HAP-1 (cell line): ENCODE data around the gene ASH1L.
A peak's percentile ranks its signal among the peaks of the same experiment; 100 is the strongest.
"Not testable (repeated sequence)": the region's sequence is repeated elsewhere in the genome, so short reads cannot be mapped to it uniquely, and the experiment has no call there.

ENCODE experiments used
- DNase-seq, 2 experiments: peaks; one replicate each; pipeline ENCODE4 v3.0.0-alpha.2; 2016 to 2020; ENCODE audit warnings: low spot score in 2 of 2
- H3K27me3 ChIP-seq: fragments of 250-450 bp; sonication (Bioruptor Pico); 2 replicates; pipeline ENCODE4 v1.5.1; 2020; ENCODE audit warnings: low read depth, mild to moderate bottlenecking, moderate library complexity
- H3K36me3 ChIP-seq: fragments of 250-450 bp; sonication (Bioruptor Pico); replicated peaks from 2 replicates; pipeline ENCODE4 v1.5.1; 2020; ENCODE audit warnings: mild to moderate bottlenecking
- H3K4me1 ChIP-seq: fragments of 250-450 bp; sonication (Bioruptor Pico); 2 replicates; pipeline ENCODE4 v1.5.1; 2020; ENCODE audit warnings: mild to moderate bottlenecking
- H3K4me3 ChIP-seq: fragments of 250-450 bp; sonication (Bioruptor Pico); 2 replicates; pipeline ENCODE4 v1.5.1; 2020; ENCODE audit warnings: mild to moderate bottlenecking, moderate library complexity
- H3K9me3 ChIP-seq: fragments of 250-450 bp; sonication (Bioruptor Pico); 2 replicates; pipeline ENCODE4 v1.5.1; 2020; ENCODE audit warnings: mild to moderate bottlenecking, moderate library complexity
- in situ Hi-C: fragments of 300-500 bp; cut with MboI; formaldehyde crosslinking; loops from 3 replicates; pipeline ENCODE4 v1.14.3; 2020; ENCODE audit warnings: low sequenced_read_pairs, inconsistent platforms, mixed read lengths

Gene ASH1L

DNA sequence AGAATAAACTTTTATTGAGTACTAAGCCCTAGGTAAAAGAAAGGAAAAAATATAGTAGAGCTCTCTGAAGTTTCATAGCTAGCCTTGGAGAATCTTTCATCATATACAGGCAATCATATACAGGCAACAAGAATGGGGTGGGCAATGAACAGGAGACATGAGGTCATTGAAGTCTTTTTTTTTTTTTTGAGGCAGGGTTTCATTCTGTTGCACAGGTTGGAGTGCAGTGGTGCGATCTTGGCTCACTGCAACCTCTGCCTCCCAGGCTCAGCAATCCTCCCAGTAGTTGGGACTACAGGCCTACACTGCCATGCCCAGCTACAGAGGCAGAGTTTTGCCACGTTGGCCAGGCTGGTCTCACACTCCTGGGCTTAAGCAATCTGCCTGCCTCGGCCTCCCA is 219.8 kb downstream of the ASH1L start:
- Histone ChIP-seq H3K27me3 (no peaks in the 10 kb centered on the region), H3K9me3 (no peaks in the 10 kb centered on the region), H3K4me3 (no peak overlapping the region), H3K4me1 (no peaks in the 10 kb centered on the region), H3K36me3 (peaks cover 66% of the 10 kb centered on the region)
- no peak for DNase-seq
- in situ Hi-C loops: no loop called here

DNA sequence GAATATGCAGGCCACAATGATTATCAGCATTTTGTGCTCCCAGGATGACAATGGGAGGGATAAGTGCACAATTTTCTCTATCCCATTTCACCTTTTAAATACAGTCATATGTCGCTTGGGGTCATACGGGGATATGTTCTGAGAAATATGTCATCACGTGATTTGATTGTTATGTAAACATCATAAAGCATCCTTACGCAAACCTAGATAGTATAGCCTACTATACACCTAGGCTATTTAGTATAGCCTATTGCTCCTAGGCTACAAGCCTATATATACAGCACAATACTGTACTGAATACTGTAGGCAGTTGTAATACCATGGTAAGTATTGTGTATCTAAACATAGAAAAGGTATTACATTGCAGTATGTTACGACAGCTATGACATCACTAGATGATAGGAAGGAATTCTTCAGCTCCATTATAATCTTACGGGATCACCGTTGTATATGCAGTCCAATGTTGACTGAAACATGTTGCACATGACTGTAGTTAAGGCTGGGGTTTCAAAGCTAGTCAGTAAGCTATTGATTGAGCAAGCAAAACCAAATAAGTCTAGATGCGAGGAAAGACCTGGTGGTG is 223.0 kb downstream of the ASH1L start:
- Histone ChIP-seq H3K4me3 (no peak overlapping the region), H3K4me1 (no peaks in the 10 kb centered on the region), H3K9me3 (no peaks in the 10 kb centered on the region), H3K27me3 (no peaks in the 10 kb centered on the region), H3K36me3 (peaks cover 65% of the 10 kb centered on the region)
- no peak for DNase-seq
- in situ Hi-C loops: no loop called here

DNA sequence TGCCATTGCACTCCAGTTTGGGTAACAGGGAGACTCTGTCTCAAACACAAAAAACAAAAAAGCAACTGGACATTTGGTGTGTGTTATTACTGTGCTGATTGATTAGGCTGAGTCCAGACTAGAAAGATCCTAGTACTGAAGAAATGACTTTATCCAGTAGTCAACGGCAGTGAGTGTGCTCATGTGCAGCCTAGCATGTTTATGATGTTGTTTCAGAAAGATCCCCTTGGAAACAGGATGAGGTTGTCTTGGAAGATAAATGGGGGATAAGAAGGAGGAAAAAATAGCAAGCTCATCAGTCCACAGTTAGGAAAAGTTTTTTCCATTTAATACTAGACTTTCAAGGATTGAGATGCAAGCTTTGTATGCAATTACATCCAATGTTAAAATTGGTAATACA is 227.6 kb downstream of the ASH1L start:
- Histone ChIP-seq H3K4me1 (no peaks in the 10 kb centered on the region), H3K9me3 (no peaks in the 10 kb centered on the region), H3K27me3 (no peaks in the 10 kb centered on the region), H3K4me3 (no peak overlapping the region), H3K36me3 (peaks cover 64% of the 10 kb centered on the region)
- in situ Hi-C loops: no loop called here
- DNase-seq: no peak

DNA sequence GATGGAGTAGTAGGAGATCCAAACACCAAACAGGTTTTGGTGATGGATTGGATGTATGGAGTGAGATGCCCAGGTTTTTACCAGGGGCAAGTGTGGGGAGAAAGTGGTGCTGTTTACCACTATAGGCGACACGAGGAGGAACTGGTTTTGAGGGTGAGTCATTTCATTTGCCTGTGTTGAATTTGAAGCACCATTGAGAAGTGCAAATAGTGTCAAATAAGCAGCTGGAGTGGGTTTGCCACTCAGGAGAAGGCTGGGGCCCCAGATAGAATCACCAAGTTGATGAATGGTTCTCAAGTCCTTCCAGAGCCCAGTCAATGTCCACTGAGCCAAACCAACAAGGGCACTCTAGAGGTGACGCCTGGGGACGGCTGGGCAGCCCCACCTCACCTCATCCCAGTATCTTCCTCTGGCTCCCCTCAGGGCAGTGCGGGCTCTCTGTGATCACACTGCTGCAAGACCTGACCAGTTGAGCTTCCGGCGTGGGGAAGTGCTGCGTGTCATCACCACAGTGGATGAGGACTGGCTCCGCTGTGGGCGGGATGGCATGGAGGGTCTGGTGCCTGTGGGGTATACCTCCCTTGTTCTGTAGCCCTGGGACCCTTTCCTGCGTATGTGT is 232.5 kb downstream of the ASH1L start:
- Histone ChIP-seq H3K36me3 (peaks cover 60% of the 10 kb centered on the region), H3K4me3 (no peak overlapping the region), H3K9me3 (no peaks in the 10 kb centered on the region), H3K4me1 (no peaks in the 10 kb centered on the region; the same call in 1 of the 2 replicates), H3K27me3 (no peaks in the 10 kb centered on the region)
- no peak for DNase-seq
- in situ Hi-C loops: no loop called here

DNA sequence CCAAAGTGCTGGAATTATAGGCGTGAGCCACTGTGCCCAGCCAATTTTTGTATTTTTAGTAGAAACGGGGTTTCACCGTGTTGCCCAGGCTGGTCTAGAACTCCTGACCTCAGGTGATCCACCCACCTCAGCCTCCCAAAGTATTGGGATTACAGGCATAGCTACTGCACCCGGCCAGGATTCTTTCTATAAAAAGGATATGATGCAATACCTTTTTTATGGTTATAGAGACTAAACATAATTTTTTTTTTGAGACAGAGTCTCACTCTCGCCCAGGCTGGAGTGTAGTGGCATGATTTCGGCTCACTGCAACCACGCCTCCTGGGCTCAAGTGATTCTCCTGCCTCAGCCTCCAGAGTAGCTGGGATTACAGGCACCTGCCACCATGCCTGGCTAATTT is 233.7 kb downstream of the ASH1L start:
- H3K4me3 ChIP-seq, H3K9me3 ChIP-seq, in situ Hi-C loops, H3K27me3 ChIP-seq, DNase-seq, H3K4me1 ChIP-seq: not testable (repeated sequence)
- H3K36me3 ChIP-seq: peaks cover 60% of the 10 kb centered on the region

DNA sequence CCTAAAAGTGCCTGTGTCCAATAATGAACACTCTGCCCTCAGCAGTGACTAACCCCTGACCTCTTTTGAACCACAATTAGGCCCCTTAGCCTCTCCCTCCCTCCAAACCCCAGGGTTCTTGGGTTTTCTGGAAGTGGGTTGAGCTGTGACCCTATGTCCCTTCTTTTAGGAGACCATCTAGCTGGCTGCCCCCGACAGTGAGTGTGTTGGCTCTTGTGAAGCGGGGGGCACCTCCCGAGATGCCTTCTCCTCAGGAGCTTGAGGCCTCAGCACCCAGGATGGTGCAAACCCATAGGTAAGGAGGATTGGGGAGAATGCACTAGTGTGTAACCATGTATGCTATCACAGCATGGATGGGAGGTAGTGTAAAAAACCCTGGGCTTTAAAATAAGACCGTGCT is 234.6 kb downstream of the ASH1L start:
- H3K36me3 ChIP-seq: peaks cover 51% of the 10 kb centered on the region
- no peaks in the 10 kb centered on the region for H3K9me3 ChIP-seq
- H3K4me3 ChIP-seq: no peak overlapping the region
- in situ Hi-C loops: no loop called here
- H3K27me3 ChIP-seq: no peaks in the 10 kb centered on the region
- no peaks in the 10 kb centered on the region; the same call in 1 of the 2 replicates for H3K4me1 ChIP-seq
- no peak for DNase-seq

DNA sequence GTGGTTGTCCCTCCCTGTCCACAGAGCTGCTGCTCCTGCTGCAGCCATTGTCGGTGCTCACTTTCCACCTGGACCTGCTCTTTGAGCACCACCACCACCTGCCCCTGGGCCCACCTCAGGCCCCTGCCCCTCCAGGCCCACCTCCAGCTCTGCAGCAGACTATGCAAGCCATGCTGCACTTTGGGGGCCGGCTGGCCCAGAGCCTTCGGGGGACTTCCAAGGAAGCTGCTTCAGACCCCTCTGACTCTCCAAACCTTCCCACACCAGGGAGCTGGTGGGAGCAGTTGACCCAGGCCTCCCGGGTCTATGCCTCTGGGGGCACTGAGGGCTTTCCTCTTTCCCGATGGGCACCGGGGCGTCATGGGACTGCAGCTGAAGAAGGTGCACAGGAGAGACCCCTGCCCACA is 236.0 kb downstream of the ASH1L start:
- no peaks in the 10 kb centered on the region for H3K9me3 ChIP-seq
- peaks cover 53% of the 10 kb centered on the region for H3K36me3 ChIP-seq
- in situ Hi-C loops: no loop called here
- DNase-seq: no peak
- no peak overlapping the region for H3K4me3 ChIP-seq
- H3K27me3 ChIP-seq: no peaks in the 10 kb centered on the region
- H3K4me1 ChIP-seq: peaks cover 9% of the 10 kb centered on the region; the same call in 1 of the 2 replicates

DNA sequence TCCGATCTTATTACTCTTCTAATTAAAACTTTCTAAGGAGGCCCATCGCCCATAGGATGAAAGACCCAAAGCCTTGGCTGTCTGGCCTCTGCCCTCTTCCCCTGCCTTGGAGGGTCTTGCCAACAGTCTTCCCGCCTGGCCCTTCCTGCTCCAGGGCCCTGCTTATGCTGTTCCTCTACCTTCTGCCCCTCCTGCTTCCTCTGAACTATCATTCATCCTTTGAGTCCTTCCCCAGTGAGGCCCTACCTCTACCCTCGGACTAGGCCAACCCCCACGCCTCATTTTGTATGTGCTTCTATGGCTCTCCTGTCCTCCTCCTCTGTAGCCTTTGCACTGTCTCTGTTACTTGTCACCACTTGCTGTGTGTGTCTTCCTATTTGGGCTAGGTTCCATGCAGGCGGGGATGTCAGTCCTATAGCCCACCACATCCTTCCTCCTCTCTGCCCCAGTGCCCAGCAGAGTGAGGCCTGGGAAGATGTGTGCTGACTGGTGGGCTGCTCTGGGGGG is 236.5 kb downstream of the ASH1L start:
- Histone ChIP-seq H3K36me3 (peaks cover 55% of the 10 kb centered on the region), H3K27me3 (no peaks in the 10 kb centered on the region), H3K4me3 (no peak overlapping the region), H3K4me1 (peaks cover 9% of the 10 kb centered on the region; the same call in 1 of the 2 replicates), H3K9me3 (no peaks in the 10 kb centered on the region)
- DNase-seq: no peak
- in situ Hi-C loops: no loop called here

DNA sequence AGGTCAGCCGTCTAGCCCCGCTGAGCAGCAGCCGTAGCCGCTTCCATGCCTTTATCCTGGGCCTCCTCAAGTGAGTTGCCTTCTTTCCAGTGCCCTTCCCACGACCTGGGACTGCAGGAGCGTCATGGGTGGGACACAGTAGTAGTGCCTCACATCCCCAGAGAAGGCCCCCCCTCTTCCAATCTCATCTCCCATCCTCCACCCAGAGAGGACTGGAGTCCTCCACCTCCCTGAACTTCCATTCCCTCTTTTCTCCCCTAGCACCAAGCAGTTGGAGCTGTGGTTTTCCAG is 237.1 kb downstream of the ASH1L start:
- Histone ChIP-seq H3K4me3 (peak overlapping the region; percentile 68), H3K9me3 (no peaks in the 10 kb centered on the region), H3K36me3 (peaks cover 53% of the 10 kb centered on the region), H3K4me1 (peaks cover 9% of the 10 kb centered on the region; the same call in 1 of the 2 replicates), H3K27me3 (no peaks in the 10 kb centered on the region)
- in situ Hi-C loops: no loop called here
- no peak for DNase-seq

DNA sequence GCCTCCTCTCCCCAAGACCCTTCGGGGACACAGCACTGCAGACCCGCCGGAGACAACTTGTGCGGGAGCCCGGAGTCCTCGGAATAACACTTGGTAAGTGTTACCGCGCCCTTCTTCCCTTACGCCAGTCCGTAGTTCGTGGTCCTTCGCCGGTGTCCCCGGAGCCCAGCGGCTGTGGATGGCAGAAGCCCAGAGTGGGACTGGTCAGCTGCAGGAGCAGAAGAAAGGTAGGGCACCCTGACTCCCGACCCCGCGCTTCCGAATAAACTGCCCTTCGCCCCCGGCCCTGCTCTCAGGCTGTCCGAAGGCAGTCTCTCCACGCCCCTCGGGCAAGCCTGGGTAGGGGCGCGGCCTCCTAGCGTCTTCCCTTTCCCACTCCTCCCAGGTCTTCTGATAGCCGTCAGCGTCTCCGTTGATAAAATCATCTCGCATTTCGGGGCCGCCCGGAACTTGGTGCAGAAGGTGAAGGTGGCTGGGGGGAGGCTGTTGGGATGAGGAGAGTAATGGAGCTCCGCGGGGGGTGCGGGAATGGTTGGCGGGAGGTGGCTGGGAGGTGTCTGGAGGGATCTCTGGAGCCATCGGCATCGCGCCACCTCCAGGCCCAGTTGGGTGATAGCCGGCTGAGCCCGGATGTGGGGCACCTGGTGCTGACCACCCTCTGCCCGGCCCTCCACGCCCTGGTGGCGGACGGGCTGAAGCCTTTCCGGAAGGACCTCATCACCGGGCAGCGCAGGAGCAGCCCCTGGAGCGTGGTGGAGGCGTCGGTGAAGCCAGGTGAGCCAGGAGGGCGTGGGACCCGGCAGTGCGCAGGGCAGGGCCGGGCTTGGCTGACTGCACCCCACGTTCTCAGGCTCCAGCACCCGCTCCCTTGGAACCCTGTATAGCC is 237.6 kb downstream of the ASH1L start:
- peaks cover 53% of the 10 kb centered on the region for H3K36me3 ChIP-seq
- H3K27me3 ChIP-seq: no peaks in the 10 kb centered on the region
- in situ Hi-C loops: no loop called here

DNA sequence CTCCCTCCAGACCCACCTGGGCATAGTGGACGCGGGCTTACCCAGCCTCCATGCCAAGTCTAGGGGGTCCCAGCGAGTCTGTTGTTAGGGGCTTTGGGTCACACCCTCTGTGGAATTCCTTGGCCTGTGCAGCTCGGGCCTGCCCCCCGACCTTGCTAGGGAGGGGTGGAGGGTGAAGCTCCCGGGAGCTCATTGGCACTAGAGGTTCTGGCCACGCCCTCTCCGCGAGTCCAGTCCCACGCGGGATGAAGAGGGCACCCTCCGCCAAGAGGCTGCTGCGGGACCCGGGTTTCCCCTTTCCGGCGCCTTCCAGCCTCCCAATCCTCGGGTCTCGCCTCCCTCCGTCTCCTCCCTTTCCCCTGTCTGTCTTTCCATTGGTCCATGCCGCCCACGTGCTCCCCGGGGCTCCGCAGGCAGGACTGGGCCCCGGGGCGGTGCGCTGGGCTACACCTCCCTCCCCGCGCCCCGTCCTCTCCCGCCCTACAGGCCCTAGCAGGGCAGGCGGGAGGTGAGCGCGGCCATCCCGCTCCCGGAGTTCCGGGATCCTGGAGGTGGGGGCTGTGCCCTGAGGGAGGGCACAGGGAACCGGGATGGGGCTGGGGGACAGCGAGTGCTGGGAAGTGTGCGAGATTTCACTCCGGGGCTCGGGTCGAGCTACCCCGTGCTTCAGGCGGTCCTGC is 238.4 kb downstream of the ASH1L start:
- Histone ChIP-seq H3K9me3 (no peaks in the 10 kb centered on the region), H3K36me3 (peaks cover 59% of the 10 kb centered on the region), H3K27me3 (no peaks in the 10 kb centered on the region), H3K4me3 (peak overlapping the region; percentile 68), H3K4me1 (peaks cover 9% of the 10 kb centered on the region; the same call in 1 of the 2 replicates)
- DNase-seq: peak; percentile 98
- in situ Hi-C loops: no loop called here

More for the DNA sequence above, 237.6 kb downstream of the ASH1L start:
- H3K9me3 ChIP-seq: no peaks in the 10 kb centered on the region
- peaks cover 9% of the 10 kb centered on the region; the same call in 1 of the 2 replicates for H3K4me1 ChIP-seq
- DNase-seq: peak; percentile 51 to 83
- H3K4me3 ChIP-seq: peak overlapping the region; percentile 68

DNA sequence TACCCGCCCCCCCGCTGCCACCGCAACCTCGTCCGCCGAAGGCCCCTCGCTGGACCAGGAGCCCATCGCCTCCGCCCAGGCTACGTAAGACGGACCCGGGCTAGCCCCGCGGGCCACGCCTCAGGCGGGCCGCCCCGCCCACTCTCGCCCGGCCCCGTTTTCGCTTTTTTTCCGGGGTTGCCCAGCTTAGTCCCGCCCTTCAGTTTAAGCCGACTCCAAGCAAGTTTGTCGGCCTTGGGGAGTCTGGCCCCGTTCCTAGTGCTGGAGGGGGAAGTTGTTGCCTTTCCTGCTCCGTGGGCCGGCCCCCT is 238.9 kb downstream of the ASH1L start:
- no peaks in the 10 kb centered on the region for H3K9me3 ChIP-seq
- in situ Hi-C loops: no loop called here
- H3K4me3 ChIP-seq: peak overlapping the region; percentile 68
- H3K27me3 ChIP-seq: no peaks in the 10 kb centered on the region
- H3K36me3 ChIP-seq: peaks cover 60% of the 10 kb centered on the region
- H3K4me1 ChIP-seq: peaks cover 9% of the 10 kb centered on the region; the same call in 1 of the 2 replicates
- DNase-seq: peak; percentile 80 to 89

DNA sequence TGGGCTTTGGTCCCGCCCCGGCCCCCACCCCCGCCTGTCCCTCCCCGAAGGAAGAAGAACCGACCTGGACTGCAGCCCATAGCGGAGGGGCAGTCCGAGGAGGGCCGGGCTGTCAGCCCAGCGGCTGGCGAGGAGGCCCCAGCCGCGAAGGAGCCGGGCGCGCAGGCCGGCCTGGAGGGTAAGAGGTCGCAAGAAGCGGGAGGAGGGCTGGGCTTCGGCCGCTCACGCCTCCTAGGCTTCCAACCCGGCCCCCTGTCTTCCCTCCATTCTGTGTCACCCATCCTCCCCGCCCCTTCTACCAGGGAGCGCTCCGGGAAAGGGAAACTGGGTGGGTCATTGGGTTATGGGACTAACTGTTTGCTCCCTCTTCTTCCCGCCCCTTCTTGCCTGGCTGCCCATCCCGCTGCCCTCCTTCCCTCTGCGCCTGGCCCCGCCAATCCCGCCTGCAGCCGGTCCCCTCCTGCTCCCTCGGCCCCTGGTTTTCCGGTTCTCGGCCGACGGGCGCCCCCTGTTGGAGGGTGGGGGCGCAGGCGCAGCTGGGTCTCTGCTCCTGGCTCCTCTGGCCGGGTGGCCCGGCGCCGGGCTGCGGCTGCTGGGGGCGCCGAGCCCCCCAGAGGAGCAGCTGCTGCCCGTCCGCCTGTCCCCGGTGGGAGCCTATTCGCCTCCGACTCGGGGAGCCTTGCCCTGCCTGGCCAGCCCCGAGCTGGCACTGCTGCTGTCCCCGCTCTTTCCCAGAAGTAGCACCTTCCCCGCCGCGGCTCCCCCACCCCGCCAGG is 239.5 kb downstream of the ASH1L start:
- Histone ChIP-seq H3K9me3 (no peaks in the 10 kb centered on the region), H3K27me3 (no peaks in the 10 kb centered on the region), H3K36me3 (peaks cover 63% of the 10 kb centered on the region), H3K4me3 (peak overlapping the region; percentile 68), H3K4me1 (peaks cover 9% of the 10 kb centered on the region; the same call in 1 of the 2 replicates)
- DNase-seq: peak; percentile 94 to 97
- in situ Hi-C loops: no loop called here
